Measurements from ENCODE around the gene IGHMBP2. TPM values are rescaled to one million over a fixed set of nuclear protein-coding genes. Genes with fewer than 3 reads are reported as not detected.

Gene IGHMBP2
- total RNA-seq, 6 experiments from 2014 or later: 11.9 to 15.4 (median 14.1) TPM

DNA sequence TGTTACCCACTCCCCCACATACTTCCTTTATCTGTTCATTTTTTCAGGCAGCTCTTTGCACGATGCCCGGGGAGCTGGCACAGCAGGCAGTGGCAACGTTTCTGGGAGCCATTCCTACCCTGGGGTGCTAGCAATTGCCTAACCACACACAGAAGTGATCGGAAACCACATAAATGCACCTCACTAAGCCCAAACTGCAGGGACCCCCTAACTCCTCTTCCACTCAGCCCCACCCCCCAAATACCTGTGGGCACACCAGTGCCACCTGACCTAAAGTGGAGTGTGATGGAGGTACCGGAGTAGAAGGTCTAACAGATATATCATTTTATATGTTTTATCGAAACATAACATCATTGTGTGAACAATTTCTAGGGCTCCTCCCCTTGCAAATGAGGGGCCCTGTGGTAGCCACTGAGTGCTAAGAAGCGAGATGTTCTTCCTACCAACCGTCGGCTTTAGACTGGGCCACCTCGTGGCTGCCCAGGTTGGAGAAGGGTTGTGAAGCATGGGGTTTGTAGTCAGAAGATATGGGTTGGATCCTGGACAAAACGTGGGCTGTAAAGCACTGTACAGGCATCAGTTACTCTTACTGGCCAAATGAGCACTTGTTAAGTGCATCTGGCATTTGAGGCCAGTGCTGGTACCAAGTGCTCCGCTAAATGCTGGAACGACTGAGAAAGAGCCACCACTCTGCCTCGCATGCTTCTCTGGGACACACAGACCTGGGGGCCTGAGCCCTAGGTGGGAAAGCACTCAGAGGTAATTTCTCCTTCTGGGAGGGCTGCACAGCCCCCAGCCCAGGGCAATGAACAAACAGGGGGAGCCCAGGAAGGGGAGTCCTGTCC is 74.3 kb downstream of the IGHMBP2 start:
- Mint-ChIP-seq H3K27ac (no peak overlapping the region), H3K36me3 (ENCODE audit: low read depth) (peaks cover 4% of the 10 kb centered on the region; the same call in 1 of the 2 replicates), H3K4me3 (no peak overlapping the region), H3K27me3 (ENCODE audit: insufficient read depth) (peaks cover 34% of the 10 kb centered on the region), H3K4me1 (ENCODE audit: low read depth) (peaks cover 6% of the 10 kb centered on the region), H3K9me3 (no peaks in the 10 kb centered on the region; the same call in 1 of the 2 replicates)
- TF ChIP-seq, protein P1, sequence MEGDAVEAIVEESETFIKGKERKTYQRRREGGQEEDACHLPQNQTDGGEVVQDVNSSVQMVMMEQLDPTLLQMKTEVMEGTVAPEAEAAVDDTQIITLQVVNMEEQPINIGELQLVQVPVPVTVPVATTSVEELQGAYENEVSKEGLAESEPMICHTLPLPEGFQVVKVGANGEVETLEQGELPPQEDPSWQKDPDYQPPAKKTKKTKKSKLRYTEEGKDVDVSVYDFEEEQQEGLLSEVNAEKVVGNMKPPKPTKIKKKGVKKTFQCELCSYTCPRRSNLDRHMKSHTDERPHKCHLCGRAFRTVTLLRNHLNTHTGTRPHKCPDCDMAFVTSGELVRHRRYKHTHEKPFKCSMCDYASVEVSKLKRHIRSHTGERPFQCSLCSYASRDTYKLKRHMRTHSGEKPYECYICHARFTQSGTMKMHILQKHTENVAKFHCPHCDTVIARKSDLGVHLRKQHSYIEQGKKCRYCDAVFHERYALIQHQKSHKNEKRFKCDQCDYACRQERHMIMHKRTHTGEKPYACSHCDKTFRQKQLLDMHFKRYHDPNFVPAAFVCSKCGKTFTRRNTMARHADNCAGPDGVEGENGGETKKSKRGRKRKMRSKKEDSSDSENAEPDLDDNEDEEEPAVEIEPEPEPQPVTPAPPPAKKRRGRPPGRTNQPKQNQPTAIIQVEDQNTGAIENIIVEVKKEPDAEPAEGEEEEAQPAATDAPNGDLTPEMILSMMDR (IDR thresholded peaks at IDR 0.05): no peak
- DNase-seq: no peak

DNA sequence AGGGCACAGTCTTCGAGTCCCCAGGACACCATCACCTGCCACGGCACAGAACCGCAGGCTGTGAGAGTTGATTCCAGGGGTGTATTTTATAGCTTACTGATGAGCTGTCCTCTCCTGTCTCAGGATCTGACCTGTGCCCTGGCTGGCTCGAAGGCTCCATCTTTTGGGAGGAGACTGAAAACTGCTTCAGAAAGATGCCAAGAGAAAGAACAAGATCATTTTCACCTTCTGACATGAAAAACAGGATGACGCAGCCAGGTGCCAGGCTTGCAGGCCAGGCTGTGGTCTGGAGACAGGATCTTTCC is 74.9 kb downstream of the IGHMBP2 start:
- Mint-ChIP-seq H3K27me3 (ENCODE audit: insufficient read depth) (peaks cover 29% of the 10 kb centered on the region), H3K4me1 (ENCODE audit: low read depth) (peaks cover 6% of the 10 kb centered on the region), H3K4me3 (no peak overlapping the region), H3K9me3 (no peaks in the 10 kb centered on the region; the same call in 1 of the 2 replicates), H3K27ac (no peak overlapping the region), H3K36me3 (ENCODE audit: low read depth) (peaks cover 4% of the 10 kb centered on the region; the same call in 1 of the 2 replicates)
- DNase-seq: no peak
- TF ChIP-seq, protein P1 (IDR thresholded peaks at IDR 0.05): no peak

DNA sequence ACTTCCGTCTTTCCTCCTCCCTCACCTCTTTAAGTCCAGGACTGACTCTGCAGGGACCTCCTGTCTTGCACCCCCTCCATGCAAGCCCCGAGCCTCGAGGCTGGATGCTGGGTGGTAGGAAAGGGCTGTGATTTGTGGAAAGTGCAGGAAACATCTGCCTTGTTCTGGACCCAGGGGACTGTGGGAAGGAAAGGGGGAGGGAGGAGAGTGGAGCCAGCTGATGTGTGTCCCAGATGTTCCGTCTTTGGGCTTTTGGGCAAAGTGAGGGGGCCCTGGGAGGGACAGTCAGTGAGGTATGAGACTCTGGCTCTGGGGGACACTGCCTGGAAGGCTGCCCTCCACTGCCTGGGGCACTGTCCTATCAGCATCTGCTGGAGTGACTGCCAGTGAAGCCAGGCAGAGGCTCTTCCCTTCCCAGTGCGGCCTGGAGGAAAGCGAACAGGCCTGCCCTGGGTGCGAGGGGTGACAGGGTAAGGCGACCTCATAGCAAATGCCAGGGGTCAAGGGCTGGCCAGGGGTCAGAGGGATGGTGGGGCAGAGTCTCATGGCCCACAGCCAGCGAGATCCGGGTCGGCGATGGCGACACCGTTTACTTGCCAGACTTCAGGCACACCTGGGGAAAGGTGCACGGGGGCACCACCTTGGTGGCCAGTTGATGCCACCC is 75.4 kb downstream of the IGHMBP2 start:
- Mint-ChIP-seq H3K9me3 (no peaks in the 10 kb centered on the region; the same call in 1 of the 2 replicates), H3K36me3 (ENCODE audit: low read depth) (peaks cover 4% of the 10 kb centered on the region; the same call in 1 of the 2 replicates), H3K27ac (no peak overlapping the region), H3K27me3 (ENCODE audit: insufficient read depth) (peaks cover 33% of the 10 kb centered on the region), H3K4me3 (no peak overlapping the region), H3K4me1 (ENCODE audit: low read depth) (peaks cover 6% of the 10 kb centered on the region)
- TF ChIP-seq, protein P1 (IDR thresholded peaks at IDR 0.05): no peak
- no peak for DNase-seq

DNA sequence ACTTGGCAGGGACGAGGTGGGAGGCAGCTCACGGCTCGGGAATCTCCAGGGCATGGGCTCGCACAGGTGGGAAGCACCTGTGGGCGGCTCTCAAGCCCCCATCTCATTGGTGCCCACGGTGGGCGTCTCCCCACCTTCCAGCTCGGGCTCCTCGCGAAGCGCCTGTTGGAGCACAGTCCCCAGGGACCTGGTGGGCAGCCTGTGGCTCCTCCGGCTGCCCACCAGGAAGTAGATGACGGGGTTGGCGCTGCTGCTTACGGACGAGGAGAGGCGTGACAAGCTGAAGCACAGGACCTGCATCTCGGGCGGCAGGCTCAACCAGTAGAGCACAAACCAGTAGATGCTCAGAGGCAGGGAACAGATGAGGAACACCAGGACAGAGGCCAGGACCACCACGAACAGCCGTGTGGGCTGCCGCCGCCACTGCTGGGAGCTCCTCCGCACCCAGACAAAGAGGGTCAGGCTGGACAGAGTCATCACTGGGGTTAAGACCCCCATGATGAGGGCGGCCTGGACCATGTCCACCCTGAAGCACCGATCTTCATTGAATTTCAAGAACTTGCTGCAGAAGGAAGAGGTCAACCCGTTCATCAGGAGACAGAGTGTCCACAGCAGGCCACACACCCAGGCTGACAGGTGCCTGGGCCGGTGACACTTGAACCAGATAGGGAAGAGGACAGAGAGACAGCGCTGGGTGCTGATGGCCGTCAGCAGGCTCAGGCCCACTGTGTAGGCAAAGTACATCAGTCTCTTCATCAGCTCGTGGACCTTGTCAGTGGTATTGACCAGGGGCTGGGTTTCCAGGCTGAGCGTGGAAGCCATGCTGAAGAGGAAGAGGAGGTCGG is 76.5 kb downstream of the IGHMBP2 start:
- TF ChIP-seq, protein P1 (IDR thresholded peaks at IDR 0.05): no peak
- no peak for DNase-seq
- H3K27me3 Mint-ChIP-seq (ENCODE audit: insufficient read depth): peaks cover 36% of the 10 kb centered on the region

DNA sequence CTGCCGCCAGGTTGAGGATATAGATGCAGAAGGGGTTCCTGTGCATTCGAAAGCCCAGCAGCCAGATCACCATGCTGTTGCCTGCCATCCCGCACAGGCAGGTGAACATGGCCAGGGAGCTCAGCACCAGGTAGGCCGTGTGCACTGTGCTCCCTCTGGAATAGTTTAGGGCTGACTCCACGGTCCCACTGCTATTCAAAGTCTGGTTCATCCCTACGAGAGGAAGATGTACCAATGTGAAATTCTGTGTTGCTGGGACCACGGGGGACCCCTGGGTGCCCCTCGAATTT is 77.0 kb downstream of the IGHMBP2 start, which contains the start of gene MRGPRD:
Gene MRGPRD (minus strand): TSS at position 211 of the 290 bp plus-strand sequence. CDS start 0 bp downstream, at position 211.
- Mint-ChIP-seq H3K27ac (no peak within 1 kb of the TSS), H3K4me3 (no peak within 1 kb of the TSS), H3K9me3 (no peaks in the 10 kb centered on the region; the same call in 1 of the 2 replicates), H3K4me1 (ENCODE audit: low read depth) (no peaks in the 10 kb centered on the region), H3K27me3 (ENCODE audit: insufficient read depth) (peaks cover 39% of the 10 kb centered on the region), H3K36me3 (ENCODE audit: low read depth) (no peaks in the 10 kb centered on the region)
- DNase-seq: no peak
- TF ChIP-seq, protein P1 (IDR thresholded peaks at IDR 0.05): no peak

More for the DNA sequence above, 76.5 kb downstream of the IGHMBP2 start:
- no peak overlapping the region for H3K4me3 Mint-ChIP-seq
- no peaks in the 10 kb centered on the region for H3K36me3 Mint-ChIP-seq (ENCODE audit: low read depth)
- H3K4me1 Mint-ChIP-seq (ENCODE audit: low read depth): no peaks in the 10 kb centered on the region
- no peak overlapping the region for H3K27ac Mint-ChIP-seq
- H3K9me3 Mint-ChIP-seq: no peaks in the 10 kb centered on the region; the same call in 1 of the 2 replicates
